ENCODE results near the gene TNFRSF25. TPM values are rescaled to one million over a fixed set of nuclear protein-coding genes. Genes with fewer than 3 reads are reported as not detected.

TNFRSF25 gene
- total RNA-seq, 1 donor from 2014 or later, result 21.4 TPM

DNA sequence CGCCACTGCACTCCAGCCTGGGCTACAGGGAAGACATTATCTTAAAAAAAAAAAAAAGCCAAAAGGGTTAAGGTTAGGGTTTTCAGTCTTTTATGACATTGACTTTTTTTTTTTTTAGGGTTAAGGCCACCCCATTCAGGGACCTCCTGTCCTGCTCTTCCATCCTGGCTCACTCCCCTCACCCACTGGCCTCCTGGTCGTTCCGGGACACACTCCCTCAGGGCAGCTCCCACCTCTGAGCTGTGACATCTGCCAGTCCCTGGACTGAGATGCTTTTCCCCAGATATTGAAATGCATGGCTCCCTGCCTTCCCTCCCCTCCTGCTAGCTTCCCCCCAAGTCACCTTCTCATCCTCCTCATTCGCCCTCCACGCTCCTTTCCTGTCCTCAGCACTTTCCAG lies 15.8 kb upstream of the TNFRSF25 start:
- Mint-ChIP-seq H3K27ac (ENCODE audit: unreplicated experiment) (no peak overlapping the region), H3K4me1 (ENCODE audit: low read depth) (peaks cover 20% of the 10 kb centered on the region)
- TF ChIP-seq, protein P1, sequence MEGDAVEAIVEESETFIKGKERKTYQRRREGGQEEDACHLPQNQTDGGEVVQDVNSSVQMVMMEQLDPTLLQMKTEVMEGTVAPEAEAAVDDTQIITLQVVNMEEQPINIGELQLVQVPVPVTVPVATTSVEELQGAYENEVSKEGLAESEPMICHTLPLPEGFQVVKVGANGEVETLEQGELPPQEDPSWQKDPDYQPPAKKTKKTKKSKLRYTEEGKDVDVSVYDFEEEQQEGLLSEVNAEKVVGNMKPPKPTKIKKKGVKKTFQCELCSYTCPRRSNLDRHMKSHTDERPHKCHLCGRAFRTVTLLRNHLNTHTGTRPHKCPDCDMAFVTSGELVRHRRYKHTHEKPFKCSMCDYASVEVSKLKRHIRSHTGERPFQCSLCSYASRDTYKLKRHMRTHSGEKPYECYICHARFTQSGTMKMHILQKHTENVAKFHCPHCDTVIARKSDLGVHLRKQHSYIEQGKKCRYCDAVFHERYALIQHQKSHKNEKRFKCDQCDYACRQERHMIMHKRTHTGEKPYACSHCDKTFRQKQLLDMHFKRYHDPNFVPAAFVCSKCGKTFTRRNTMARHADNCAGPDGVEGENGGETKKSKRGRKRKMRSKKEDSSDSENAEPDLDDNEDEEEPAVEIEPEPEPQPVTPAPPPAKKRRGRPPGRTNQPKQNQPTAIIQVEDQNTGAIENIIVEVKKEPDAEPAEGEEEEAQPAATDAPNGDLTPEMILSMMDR (IDR thresholded peaks at IDR 0.05), result no peak

DNA sequence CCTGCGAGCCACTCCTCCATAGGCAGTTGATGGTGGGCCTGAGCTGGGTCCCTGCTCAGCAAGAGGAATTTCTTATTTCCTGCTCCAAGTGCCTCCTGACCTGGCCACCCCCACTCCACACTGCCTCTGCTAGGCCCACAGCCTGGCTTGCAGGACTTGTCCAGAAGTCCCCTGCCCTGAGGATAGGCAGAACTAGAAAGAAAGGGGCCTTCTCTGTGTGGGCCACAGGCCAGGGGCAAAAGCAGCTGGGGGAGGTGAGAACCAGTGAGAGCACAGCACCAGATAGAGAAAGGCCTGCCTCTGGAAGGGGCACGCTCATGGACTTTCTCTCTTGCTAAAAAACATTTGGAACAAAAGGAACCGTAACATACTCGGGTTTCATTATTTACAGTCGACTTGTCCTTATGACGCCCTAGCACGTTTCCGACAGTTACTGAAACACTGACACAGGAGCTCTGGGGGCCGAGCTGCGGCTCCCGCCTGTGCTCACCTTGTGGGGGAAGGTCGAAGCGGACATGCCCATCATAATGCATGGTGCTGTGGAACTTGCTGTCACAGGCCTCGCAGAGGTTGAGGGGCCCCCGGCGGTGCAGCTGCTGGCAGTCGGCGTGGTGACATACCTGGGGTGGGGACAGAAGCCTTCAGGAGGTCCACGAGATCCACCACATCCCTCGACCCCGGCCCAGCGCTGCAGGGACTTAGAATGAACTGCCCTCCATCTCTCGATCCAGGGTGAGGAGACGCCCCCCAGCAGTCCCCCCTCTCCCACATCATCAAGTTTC lies 11.3 kb upstream of the TNFRSF25 start:
- Mint-ChIP-seq H3K4me1 (ENCODE audit: low read depth) (no peaks in the 10 kb centered on the region), H3K27me3 (ENCODE audit: low read depth) (no peaks in the 10 kb centered on the region), H3K27ac (ENCODE audit: unreplicated experiment) (no peak overlapping the region), H3K4me3 (ENCODE audit: unreplicated experiment) (no peak overlapping the region), H3K36me3 (ENCODE audit: low read depth) (peaks cover 7% of the 10 kb centered on the region), H3K9me3 (ENCODE audit: low read depth) (no peaks in the 10 kb centered on the region)
- TF ChIP-seq, protein P1 (IDR thresholded peaks at IDR 0.05), result no peak
- no peak for DNase-seq (ENCODE audit: low spot score)

More for the DNA sequence above, 15.8 kb upstream of the TNFRSF25 start:
- Mint-ChIP-seq H3K27me3 (ENCODE audit: low read depth) (no peaks in the 10 kb centered on the region), H3K36me3 (ENCODE audit: low read depth) (no peaks in the 10 kb centered on the region), H3K4me3 (ENCODE audit: unreplicated experiment) (no peak overlapping the region), H3K9me3 (ENCODE audit: low read depth) (no peaks in the 10 kb centered on the region)
- no peak for DNase-seq (ENCODE audit: low spot score)

DNA sequence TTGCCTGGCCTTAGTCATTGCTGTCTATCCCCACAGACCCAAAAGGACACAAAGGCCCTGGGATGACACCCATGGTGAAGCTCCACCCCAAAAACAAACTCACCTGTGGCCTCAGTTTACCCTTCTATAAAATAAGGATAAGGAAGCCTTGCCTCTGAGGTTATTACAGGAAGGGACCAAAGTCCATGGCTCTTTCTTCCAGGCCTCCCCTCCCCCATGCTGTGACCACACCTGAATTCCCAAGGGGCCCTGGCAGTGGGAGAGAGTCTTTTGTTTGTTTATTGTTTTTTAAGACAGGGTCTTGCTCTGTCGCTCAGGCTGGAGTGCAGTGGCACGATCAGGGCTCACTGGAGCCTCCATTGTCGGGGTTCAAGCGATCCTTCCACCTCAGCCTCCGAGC lies 10.5 kb upstream of the TNFRSF25 start:
- no peak overlapping the region for H3K27ac Mint-ChIP-seq (ENCODE audit: unreplicated experiment)
- no peaks in the 10 kb centered on the region for H3K27me3 Mint-ChIP-seq (ENCODE audit: low read depth)
- TF ChIP-seq, protein P1 (IDR thresholded peaks at IDR 0.05), result no peak
- DNase-seq (ENCODE audit: low spot score), result no peak
- no peaks in the 10 kb centered on the region for H3K9me3 Mint-ChIP-seq (ENCODE audit: low read depth)
- no peaks in the 10 kb centered on the region for H3K4me1 Mint-ChIP-seq (ENCODE audit: low read depth)
- H3K36me3 Mint-ChIP-seq (ENCODE audit: low read depth), result peaks cover 7% of the 10 kb centered on the region
- H3K4me3 Mint-ChIP-seq (ENCODE audit: unreplicated experiment), result no peak overlapping the region

DNA sequence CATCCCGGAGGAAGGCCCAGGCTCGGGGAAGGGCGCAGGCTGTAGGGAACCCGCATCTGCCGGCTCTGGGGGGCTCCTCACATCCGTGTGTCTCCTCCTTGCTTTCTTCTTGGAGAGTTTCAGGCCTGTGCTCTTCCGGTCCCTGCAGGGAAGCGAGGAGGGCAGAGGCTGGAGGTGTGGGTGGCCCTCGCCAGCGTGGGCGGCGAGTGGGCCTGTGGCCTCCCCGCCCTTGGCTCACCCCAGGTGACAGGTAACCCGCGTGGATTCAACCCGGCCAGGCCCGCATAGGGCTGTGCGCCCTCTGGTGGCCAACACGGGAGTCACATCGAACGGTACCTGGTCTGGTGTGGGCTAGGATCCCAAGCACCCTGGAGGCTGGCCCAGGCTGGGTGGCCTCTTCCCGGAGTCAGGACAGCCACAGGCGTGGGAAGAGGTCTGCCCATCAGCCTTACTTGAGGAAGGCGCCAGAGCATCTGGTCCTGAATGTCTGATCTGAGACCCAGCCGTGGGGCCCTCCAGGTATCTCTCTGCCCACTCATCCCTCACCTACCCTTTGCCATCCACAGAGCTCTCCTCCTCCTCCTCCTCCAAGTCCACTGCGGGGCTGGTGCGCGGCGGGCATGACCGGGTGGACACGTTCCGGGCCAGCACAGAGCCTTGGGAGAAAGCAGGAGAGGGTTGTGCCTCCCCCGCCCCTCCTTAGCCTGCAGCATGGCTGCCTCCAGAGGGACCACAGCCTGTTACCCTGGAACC lies 9.6 kb upstream of the TNFRSF25 start:
- no peak overlapping the region for H3K4me3 Mint-ChIP-seq (ENCODE audit: unreplicated experiment)
- H3K27me3 Mint-ChIP-seq (ENCODE audit: low read depth), result no peaks in the 10 kb centered on the region
- TF ChIP-seq, protein P1 (IDR thresholded peaks at IDR 0.05), result peak; percentile 89
- H3K4me1 Mint-ChIP-seq (ENCODE audit: low read depth), result no peaks in the 10 kb centered on the region
- H3K9me3 Mint-ChIP-seq (ENCODE audit: low read depth), result no peaks in the 10 kb centered on the region
- no peak for DNase-seq (ENCODE audit: low spot score)
- H3K27ac Mint-ChIP-seq (ENCODE audit: unreplicated experiment), result no peak overlapping the region
- H3K36me3 Mint-ChIP-seq (ENCODE audit: low read depth), result peaks cover 7% of the 10 kb centered on the region

DNA sequence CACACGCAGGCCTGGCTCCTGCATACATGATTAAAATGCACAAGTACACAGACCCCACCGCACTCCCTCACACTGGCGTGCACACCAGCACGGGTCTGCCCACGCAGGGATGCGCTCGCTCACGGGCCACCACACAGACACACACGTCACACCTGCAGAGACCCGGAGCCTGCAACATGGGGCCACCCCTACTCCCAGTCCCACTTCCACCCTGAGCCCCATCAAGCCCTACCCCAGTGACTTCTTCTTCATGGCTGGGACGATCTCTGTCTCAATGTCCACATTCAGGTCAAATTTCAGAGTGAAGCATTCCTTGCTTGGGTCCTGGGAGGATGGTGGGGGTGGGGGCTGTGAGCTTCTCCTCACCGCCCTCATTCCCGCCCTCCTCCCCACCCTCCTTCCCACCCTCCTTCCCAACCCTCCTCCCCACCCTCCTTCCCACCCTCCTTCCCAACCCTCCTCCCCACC lies 8.9 kb upstream of the TNFRSF25 start:
- H3K4me3 Mint-ChIP-seq (ENCODE audit: unreplicated experiment), result no peak overlapping the region
- H3K27me3 Mint-ChIP-seq (ENCODE audit: low read depth), result no peaks in the 10 kb centered on the region
- DNase-seq (ENCODE audit: low spot score), result no peak
- TF ChIP-seq, protein P1 (IDR thresholded peaks at IDR 0.05), result no peak
- H3K27ac Mint-ChIP-seq (ENCODE audit: unreplicated experiment), result no peak overlapping the region
- H3K4me1 Mint-ChIP-seq (ENCODE audit: low read depth), result no peaks in the 10 kb centered on the region
- H3K36me3 Mint-ChIP-seq (ENCODE audit: low read depth), result peaks cover 11% of the 10 kb centered on the region
- H3K9me3 Mint-ChIP-seq (ENCODE audit: low read depth), result no peaks in the 10 kb centered on the region

Measured in chondrocyte (in vitro differentiated cells).